ENCODE data around the gene TYRP1.

The TYRP1 gene, protein sequence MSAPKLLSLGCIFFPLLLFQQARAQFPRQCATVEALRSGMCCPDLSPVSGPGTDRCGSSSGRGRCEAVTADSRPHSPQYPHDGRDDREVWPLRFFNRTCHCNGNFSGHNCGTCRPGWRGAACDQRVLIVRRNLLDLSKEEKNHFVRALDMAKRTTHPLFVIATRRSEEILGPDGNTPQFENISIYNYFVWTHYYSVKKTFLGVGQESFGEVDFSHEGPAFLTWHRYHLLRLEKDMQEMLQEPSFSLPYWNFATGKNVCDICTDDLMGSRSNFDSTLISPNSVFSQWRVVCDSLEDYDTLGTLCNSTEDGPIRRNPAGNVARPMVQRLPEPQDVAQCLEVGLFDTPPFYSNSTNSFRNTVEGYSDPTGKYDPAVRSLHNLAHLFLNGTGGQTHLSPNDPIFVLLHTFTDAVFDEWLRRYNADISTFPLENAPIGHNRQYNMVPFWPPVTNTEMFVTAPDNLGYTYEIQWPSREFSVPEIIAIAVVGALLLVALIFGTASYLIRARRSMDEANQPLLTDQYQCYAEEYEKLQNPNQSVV

GRCh38 chr9:12693141-12693540, at the start of gene TYRP1:
Gene TYRP1 (plus strand): TSS chr9:12693385. CDS start chr9:12693997, 612 bp downstream.
- CTCF ChIA-PET, result no interaction called here
- POLR2A ChIA-PET, result no interaction called here
- DNase-seq (ENCODE audit: extremely low spot score), result no peak
- TF ChIP-seq CTCF (IDR thresholded peaks at IDR 0.05; ENCODE audit: control extremely low read depth, extremely low read depth, low read depth, missing control alignments), result no peak

- DNase-seq (ENCODE audit: extremely low spot score), result no peak
- TF ChIP-seq CTCF (IDR thresholded peaks at IDR 0.05; ENCODE audit: control extremely low read depth, extremely low read depth, low read depth, missing control alignments), result no peak
- CTCF ChIA-PET, result no interaction called here
- POLR2A ChIA-PET, result no interaction called here
Observed at GRCh38 chr9:12643686-12644085, 49.5 kb upstream of the TYRP1 start.

- CTCF ChIA-PET, result interaction anchor here (1.2 to 1.5 kb wide), 3 partner anchors 9 to 36 kb away, joined by 3 to 4 read pairs (median 4); no protein-coding TSS in a partner anchor
- no peak for TF ChIP-seq CTCF (IDR thresholded peaks at IDR 0.05; ENCODE audit: control extremely low read depth, extremely low read depth, low read depth, missing control alignments)
- no peak for DNase-seq (ENCODE audit: extremely low spot score)
- POLR2A ChIA-PET, result no interaction called here
Observed at GRCh38 chr9:12648925-12649324, 44.3 kb upstream of the TYRP1 start.

DNA sequence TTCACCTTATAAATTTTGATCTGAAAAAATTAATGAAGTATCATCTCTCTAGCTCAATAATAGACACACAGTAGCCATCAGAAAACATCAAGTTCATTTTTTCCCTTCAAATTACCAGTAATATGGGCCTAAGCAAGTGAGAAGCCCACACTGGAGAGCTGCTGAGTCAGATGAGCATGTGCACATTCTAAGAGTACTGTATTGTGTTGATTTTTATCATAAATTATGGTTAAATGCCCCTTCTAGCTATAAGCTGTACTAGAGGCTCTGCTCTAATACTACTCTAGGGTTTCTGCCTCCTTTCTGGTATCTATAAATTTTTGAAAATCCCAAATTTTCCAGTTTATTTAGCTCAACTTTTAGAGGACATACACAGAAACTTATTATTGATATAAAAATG, 42.1 kb upstream of the TYRP1 start:
- no peak for DNase-seq (ENCODE audit: extremely low spot score)
- ChIA-PET POLR2A (no interaction called here), CTCF (no interaction called here)
- no peak for TF ChIP-seq CTCF (IDR thresholded peaks at IDR 0.05; ENCODE audit: control extremely low read depth, extremely low read depth, low read depth, missing control alignments)

GRCh38 chr9:12652973-12653372, 40.2 kb upstream of the TYRP1 start:
- no peak for DNase-seq (ENCODE audit: extremely low spot score)
- no peak for TF ChIP-seq CTCF (IDR thresholded peaks at IDR 0.05; ENCODE audit: control extremely low read depth, extremely low read depth, low read depth, missing control alignments)
- POLR2A ChIA-PET, result no interaction called here
- CTCF ChIA-PET, result no interaction called here

- no peak for DNase-seq (ENCODE audit: extremely low spot score)
- CTCF ChIA-PET, result interaction anchor here (1.0 kb wide), 1 partner anchor 17 kb away, joined by 3 read pairs; no protein-coding TSS in a partner anchor
- TF ChIP-seq CTCF (IDR thresholded peaks at IDR 0.05; ENCODE audit: control extremely low read depth, extremely low read depth, low read depth, missing control alignments), result no peak
- POLR2A ChIA-PET, result no interaction called here
Observed at GRCh38 chr9:12656803-12657202, 36.4 kb upstream of the TYRP1 start.

Data from GM10248 (cell line).